ENCODE data around the gene TEX10. TPM values are rescaled to one million over a fixed set of nuclear protein-coding genes. Genes with fewer than 3 reads are reported as not detected.

Gene TEX10
- total RNA-seq, 1 experiment from 2014 or later = 15.4 TPM

DNA sequence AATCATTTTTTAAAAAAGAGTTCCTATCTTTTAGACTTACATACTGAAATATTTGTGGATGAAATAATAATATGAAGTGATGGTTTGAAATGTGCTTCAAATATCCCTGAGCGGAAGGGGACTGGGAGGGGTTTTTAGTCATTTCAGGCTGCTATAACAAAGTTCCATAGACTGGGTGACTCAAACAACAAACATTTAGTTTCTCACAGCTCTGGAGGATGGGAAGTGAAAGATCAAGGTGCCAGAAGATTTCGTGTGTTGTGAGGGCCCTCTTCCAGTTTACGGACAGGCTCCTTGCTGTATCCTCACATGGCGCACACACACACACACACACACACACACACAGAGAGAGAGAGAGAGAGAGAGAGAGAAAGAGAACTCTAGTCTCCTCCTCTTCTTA, 27.1 kb upstream of the TEX10 start:
- TF ChIP-seq POLR2AphosphoS5 (IDR thresholded peaks at IDR 0.05; ENCODE audit: low read depth, low read length) (no peak), SIN3A (IDR thresholded peaks at IDR 0.05; ENCODE audit: borderline replicate concordance, insufficient read depth, low read depth, low read length) (no peak), TCF7L2 (IDR thresholded peaks at IDR 0.05; ENCODE audit: low read depth, low read length) (no peak), REST (IDR thresholded peaks at IDR 0.05; ENCODE audit: insufficient read depth in 1 of 2, low read depth in 2 of 2, low read length in 1 of 2) (no peak)
- TF ChIP-seq, protein P1, sequence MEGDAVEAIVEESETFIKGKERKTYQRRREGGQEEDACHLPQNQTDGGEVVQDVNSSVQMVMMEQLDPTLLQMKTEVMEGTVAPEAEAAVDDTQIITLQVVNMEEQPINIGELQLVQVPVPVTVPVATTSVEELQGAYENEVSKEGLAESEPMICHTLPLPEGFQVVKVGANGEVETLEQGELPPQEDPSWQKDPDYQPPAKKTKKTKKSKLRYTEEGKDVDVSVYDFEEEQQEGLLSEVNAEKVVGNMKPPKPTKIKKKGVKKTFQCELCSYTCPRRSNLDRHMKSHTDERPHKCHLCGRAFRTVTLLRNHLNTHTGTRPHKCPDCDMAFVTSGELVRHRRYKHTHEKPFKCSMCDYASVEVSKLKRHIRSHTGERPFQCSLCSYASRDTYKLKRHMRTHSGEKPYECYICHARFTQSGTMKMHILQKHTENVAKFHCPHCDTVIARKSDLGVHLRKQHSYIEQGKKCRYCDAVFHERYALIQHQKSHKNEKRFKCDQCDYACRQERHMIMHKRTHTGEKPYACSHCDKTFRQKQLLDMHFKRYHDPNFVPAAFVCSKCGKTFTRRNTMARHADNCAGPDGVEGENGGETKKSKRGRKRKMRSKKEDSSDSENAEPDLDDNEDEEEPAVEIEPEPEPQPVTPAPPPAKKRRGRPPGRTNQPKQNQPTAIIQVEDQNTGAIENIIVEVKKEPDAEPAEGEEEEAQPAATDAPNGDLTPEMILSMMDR (IDR thresholded peaks at IDR 0.05) = no peak
- Histone ChIP-seq H3K4me3 (ENCODE audit: low read depth in 2 of 2, low read length in 2 of 2) (no peak overlapping the region), H3K27me3 (ENCODE audit: control insufficient read depth, insufficient read depth, low read length) (no peaks in the 10 kb centered on the region), H3K9me3 (ENCODE audit: control insufficient read depth, insufficient read depth, low read depth, low read length) (no peaks in the 10 kb centered on the region), H3K27ac (ENCODE audit: low read length) (no peak overlapping the region), H3K4me1 (ENCODE audit: control insufficient read depth, insufficient read depth, low read length) (no peaks in the 10 kb centered on the region; the same call in 1 of the 2 replicates), H3K36me3 (ENCODE audit: control insufficient read depth, insufficient read depth, low read length) (no peaks in the 10 kb centered on the region)
- DNase-seq (ENCODE audit: low read depth, low spot score) (peak; percentile 13), ATAC-seq (peak; percentile 68)
- CTCF ChIA-PET = no interaction called here
- in situ Hi-C loops (cut with HindIII; ENCODE audit: low pct_unique_long_range_greater_than_20kb, low sequenced_read_pairs) = no loop called here
- POLR2A ChIA-PET = no interaction called here
- BruUV-seq (replicated peaks) = no TSS peak
- intact Hi-C loops (cut with micrococcal nuclease; ENCODE audit: unreplicated experiment) = no loop called here

DNA sequence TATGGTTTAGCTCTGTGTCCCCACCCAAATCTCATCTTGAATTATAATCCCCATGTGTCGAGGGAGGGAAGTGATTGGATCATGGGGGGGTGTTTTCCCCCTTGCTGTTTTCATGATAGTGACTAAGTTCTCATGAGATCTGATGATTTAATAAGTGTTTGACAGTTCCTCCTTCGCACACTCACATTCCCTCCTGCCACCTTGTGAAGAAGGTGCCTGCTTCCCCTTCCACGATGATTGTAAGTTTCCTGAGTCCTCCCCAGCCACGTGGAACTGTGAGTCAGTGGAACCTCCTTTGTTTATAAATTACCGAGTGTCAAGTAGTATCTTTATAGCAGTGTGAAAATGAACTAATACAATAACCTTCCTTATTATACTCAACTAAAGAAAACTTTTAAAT, 24.3 kb upstream of the TEX10 start:
- H3K36me3 ChIP-seq (ENCODE audit: control insufficient read depth, insufficient read depth, low read length) = no peaks in the 10 kb centered on the region
- no peak for TF ChIP-seq SIN3A (IDR thresholded peaks at IDR 0.05; ENCODE audit: borderline replicate concordance, insufficient read depth, low read depth, low read length)
- TF ChIP-seq, protein P1 (IDR thresholded peaks at IDR 0.05) = no peak
- TF ChIP-seq REST (IDR thresholded peaks at IDR 0.05; ENCODE audit: insufficient read depth in 1 of 2, low read depth in 2 of 2, low read length in 1 of 2) = no peak
- no peak for TF ChIP-seq TCF7L2 (IDR thresholded peaks at IDR 0.05; ENCODE audit: low read depth, low read length)
- no peak for TF ChIP-seq POLR2AphosphoS5 (IDR thresholded peaks at IDR 0.05; ENCODE audit: low read depth, low read length)
- no peak overlapping the region for H3K4me3 ChIP-seq (ENCODE audit: low read depth in 2 of 2, low read length in 2 of 2)
- intact Hi-C loops (cut with micrococcal nuclease; ENCODE audit: unreplicated experiment) = no loop called here
- H3K27me3 ChIP-seq (ENCODE audit: control insufficient read depth, insufficient read depth, low read length) = no peaks in the 10 kb centered on the region
- ChIA-PET POLR2A (interaction anchor here (0.6 kb wide), 1 partner anchor 109 kb away, joined by 3 read pairs; no protein-coding TSS in a partner anchor), CTCF (no interaction called here)
- no peaks in the 10 kb centered on the region for H3K9me3 ChIP-seq (ENCODE audit: control insufficient read depth, insufficient read depth, low read depth, low read length)
- no TSS peak for BruUV-seq (replicated peaks)
- H3K4me1 ChIP-seq (ENCODE audit: control insufficient read depth, insufficient read depth, low read length) = no peaks in the 10 kb centered on the region; the same call in 1 of the 2 replicates
- no peak for ATAC-seq
- DNase-seq (ENCODE audit: low read depth, low spot score) = no peak
- in situ Hi-C loops (cut with HindIII; ENCODE audit: low pct_unique_long_range_greater_than_20kb, low sequenced_read_pairs) = no loop called here
- no peak overlapping the region for H3K27ac ChIP-seq (ENCODE audit: low read length)

All from Panc1 (cell line).